HL-60 (cell line): ENCODE data around the gene DAPK3.

Source experiments
- DNase-seq, 2 experiments: peaks; one replicate each; pipeline ENCODE4 v3.0.0-alpha.2; 2010 to 2020; ENCODE audit warnings: low read depth in 1 of 2, low spot score in 1 of 2
- H3K27ac ChIP-seq: fragments of 250-450 bp; sonication (Bioruptor Pico); replicated peaks from 2 replicates; pipeline ENCODE4 v1.5.1; 2020; ENCODE audit warnings: mild to moderate bottlenecking, moderate library complexity
- H3K27me3 ChIP-seq: fragments of 250-450 bp; sonication (Bioruptor Pico); 2 replicates; pipeline ENCODE4 v1.5.1; 2021; ENCODE audit warnings: mild to moderate bottlenecking, moderate library complexity; ENCODE audit not compliant: insufficient read depth, poor library complexity, severe bottlenecking
- H3K4me3 ChIP-seq: replicated peaks from 2 replicates; pipeline ENCODE4 v1.5.1; 2011; ENCODE audit warnings: mild to moderate bottlenecking, control low read depth, low read length; ENCODE audit not compliant: insufficient read depth
- CTCF ChIP-seq: IDR thresholded peaks from one replicate; pipeline ENCODE4 v1.5.1; 2011; ENCODE audit warnings: low read length, control low read depth, inconsistent platforms; ENCODE audit not compliant: insufficient read depth
- GABPA ChIP-seq: IDR thresholded peaks from 2 replicates; pipeline ENCODE4 v1.6.1; 2012; ENCODE audit warnings: low read depth
- POLR2AphosphoS5 ChIP-seq: IDR thresholded peaks from 2 replicates; pipeline ENCODE4 v1.6.1; 2012; ENCODE audit warnings: low read depth
- REST ChIP-seq: IDR thresholded peaks from 2 replicates; pipeline ENCODE4 v1.6.1; 2012; ENCODE audit warnings: low read depth; ENCODE audit not compliant: insufficient replicate concordance
- SPI1 ChIP-seq: IDR thresholded peaks from 2 replicates; pipeline ENCODE4 v1.6.1; 2012; ENCODE audit warnings: low read depth, mild to moderate bottlenecking, borderline replicate concordance

Gene DAPK3

DNA sequence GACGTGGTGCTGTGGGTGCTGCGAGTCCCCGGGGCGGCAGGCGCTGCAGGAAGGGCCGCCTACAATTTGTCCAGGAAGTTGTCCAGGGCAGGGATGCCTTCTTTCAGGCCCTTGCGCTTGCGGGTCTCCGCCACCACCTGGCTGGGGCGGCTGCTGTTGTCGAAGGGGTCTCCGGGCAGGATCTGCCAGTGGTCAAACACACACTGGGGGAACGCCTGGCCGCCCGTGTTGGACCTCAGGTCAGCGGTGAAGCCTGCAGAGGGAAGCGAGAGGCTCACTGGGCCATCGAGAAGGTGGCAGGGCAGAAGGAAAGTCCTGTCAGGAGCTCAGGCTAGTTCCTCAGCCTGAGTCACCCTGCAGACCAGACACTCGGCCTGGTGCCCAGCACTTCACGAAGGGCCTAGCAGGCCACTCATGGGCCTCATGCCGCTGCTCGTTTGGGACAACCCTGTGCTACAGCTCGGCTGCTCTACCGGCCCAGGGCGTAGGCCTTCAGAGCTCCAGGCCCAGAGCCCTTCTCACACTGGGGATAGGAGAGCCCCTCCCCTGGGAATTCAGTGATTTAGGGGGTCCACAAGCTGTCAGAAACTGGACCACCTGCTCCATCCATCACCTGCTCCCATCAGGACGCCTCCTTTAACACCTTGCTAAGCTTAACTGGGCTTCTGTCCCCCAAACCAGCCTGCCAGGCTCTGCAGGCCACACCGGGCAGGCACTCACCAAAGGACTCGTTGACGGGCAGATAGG is 5.8 kb upstream of the DAPK3 start:
- peak; percentile 80 for TF ChIP-seq POLR2AphosphoS5
- no peak for TF ChIP-seq GABPA
- Histone ChIP-seq H3K27ac (no peak overlapping the region), H3K27me3 (no peaks in the 10 kb centered on the region), H3K4me3 (no peak overlapping the region)
- peak in 1 of 2 experiments; percentile 69 for DNase-seq

DNA sequence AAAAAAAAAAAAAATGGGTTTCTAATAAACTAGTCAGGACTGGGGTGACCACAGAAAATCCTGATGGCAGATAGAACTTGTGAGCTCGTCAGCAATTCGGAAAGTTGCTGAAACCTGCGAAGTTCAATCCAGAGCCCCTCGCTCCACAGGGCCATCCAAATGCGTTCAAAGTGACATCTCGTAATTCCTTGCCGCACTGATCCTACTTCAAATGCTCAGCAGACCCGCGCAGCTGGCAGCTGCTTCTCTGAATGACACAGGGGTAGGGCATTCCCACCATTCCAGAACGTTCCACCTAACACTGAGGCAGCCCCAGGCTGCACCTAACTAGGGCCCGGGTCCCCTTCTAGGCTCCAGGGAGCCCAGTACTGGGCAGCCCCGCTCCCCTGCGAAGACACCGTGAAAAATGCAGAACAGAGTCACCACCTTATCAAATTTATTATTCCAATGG is 4.8 kb upstream of the DAPK3 start:
- TF ChIP-seq POLR2AphosphoS5 (peak; percentile 53; the same call in 1 of the 2 replicates), SPI1 (no peak)
- Histone ChIP-seq H3K27ac (no peak overlapping the region), H3K4me3 (no peak overlapping the region), H3K27me3 (no peaks in the 10 kb centered on the region)
- DNase-seq = peak in 1 of 2 experiments; percentile 51

DNA sequence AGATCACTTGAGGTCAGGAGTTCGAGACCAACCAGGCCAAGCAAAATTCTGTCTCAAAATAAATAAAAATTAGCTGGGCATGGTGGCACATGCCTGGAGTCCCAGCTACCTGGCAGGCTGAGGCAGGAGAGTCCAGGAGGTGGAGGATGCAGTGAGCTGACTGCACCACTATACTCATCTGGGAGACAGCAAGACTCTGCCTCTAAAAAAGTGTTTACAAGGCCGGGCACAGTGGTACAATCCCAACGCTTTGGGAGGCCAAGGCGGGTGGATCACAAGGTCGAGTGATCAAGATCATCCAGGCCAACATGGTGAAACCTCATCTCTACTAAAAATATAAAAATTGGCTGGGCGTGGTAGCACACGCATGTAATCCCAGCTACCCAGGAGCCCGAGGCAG is 4.2 kb upstream of the DAPK3 start:
- H3K27ac ChIP-seq = no peak overlapping the region
- TF ChIP-seq SPI1 (no peak), POLR2AphosphoS5 (no peak), REST (no peak), CTCF (no peak), GABPA (no peak)
- DNase-seq = peak in 1 of 2 experiments; percentile 28
- H3K4me3 ChIP-seq = no peak overlapping the region
- H3K27me3 ChIP-seq = no peaks in the 10 kb centered on the region

GRCh38 chr19:3970313-3970807 is 539 bp downstream of the DAPK3 start:
- H3K27me3 ChIP-seq = no peaks in the 10 kb centered on the region
- peak overlapping the region; percentile 64 for H3K27ac ChIP-seq
- peak overlapping the region; percentile 98 for H3K4me3 ChIP-seq
- no peak for DNase-seq
- TF ChIP-seq REST (no peak), CTCF (no peak), GABPA (no peak), SPI1 (no peak), POLR2AphosphoS5 (no peak)
